ENCODE data around the gene NXN. TPM values are rescaled to one million over a fixed set of nuclear protein-coding genes. Genes with fewer than 3 reads are reported as not detected.

Gene NXN
- total RNA-seq, 6 experiments from 2014 or later: 2.7 to 9.5 (median 8.0) TPM

- intact Hi-C loops (cut with DNase I): no loop called here
- Histone ChIP-seq H3K9me3 (no peaks in the 10 kb centered on the region), H3K4me1 (peaks cover 0 to 8% (median 0%) of the 10 kb centered on the region in 4 donors), H3K36me3 (no peaks in the 10 kb centered on the region), H3K27ac (no peak overlapping the region), H3K27me3 (no peaks in the 10 kb centered on the region), H3K4me3 (no peak overlapping the region)
- no peak for DNase-seq
- ATAC-seq: no peak
- TF ChIP-seq POLR2A (IDR thresholded peaks at IDR 0.05) (no peak), CTCF (IDR thresholded peaks at IDR 0.05) (no peak)
- WGBS (ENCODE audit: insufficient coverage, low coverage, low lambda C conversion rate, missing lambda C conversion rate): 18% methylated on average over 8 of the region's 8 CpGs
Observed at GRCh38 chr17:864315-864714, 115.3 kb downstream of the NXN start.

- no peak for TF ChIP-seq POLR2A (IDR thresholded peaks at IDR 0.05)
- no peak for TF ChIP-seq CTCF (IDR thresholded peaks at IDR 0.05)
- H3K4me3 ChIP-seq: no peak overlapping the region
- H3K9me3 ChIP-seq: no peaks in the 10 kb centered on the region
- H3K36me3 ChIP-seq: no peaks in the 10 kb centered on the region
- intact Hi-C loops (cut with DNase I): no loop called here
- H3K27me3 ChIP-seq: no peaks in the 10 kb centered on the region
- no peak overlapping the region for H3K27ac ChIP-seq
- DNase-seq (no peak), ATAC-seq (no peak)
- H3K4me1 ChIP-seq: peaks cover 0 to 8% (median 0%) of the 10 kb centered on the region in 4 donors
- WGBS (ENCODE audit: insufficient coverage, low coverage, low lambda C conversion rate, missing lambda C conversion rate): 93% methylated on average over 19 of the region's 23 CpGs
Observed at GRCh38 chr17:863880-864279, 115.7 kb downstream of the NXN start.

- Histone ChIP-seq H3K27ac (no peak overlapping the region), H3K4me1 (peaks cover 0 to 8% (median 0%) of the 10 kb centered on the region in 4 donors), H3K4me3 (no peak overlapping the region), H3K36me3 (no peaks in the 10 kb centered on the region), H3K27me3 (no peaks in the 10 kb centered on the region), H3K9me3 (no peaks in the 10 kb centered on the region)
- WGBS (ENCODE audit: insufficient coverage, low coverage, low lambda C conversion rate, missing lambda C conversion rate): 50% methylated on average over 5 of the region's 7 CpGs
- no peak for TF ChIP-seq CTCF (IDR thresholded peaks at IDR 0.05)
- no peak for TF ChIP-seq POLR2A (IDR thresholded peaks at IDR 0.05)
- DNase-seq (no peak), ATAC-seq (no peak)
- intact Hi-C loops (cut with DNase I): no loop called here
Observed at GRCh38 chr17:862582-862981, 117.0 kb downstream of the NXN start.

- TF ChIP-seq POLR2A (IDR thresholded peaks at IDR 0.05) (no peak), CTCF (IDR thresholded peaks at IDR 0.05) (no peak)
- intact Hi-C loops (cut with DNase I): no loop called here
- Histone ChIP-seq H3K4me1 (peaks cover 0 to 8% (median 0%) of the 10 kb centered on the region in 4 donors), H3K27ac (peak overlapping the region in 2 of 3 donors; percentile 32 to 61), H3K27me3 (no peaks in the 10 kb centered on the region), H3K4me3 (no peak overlapping the region), H3K9me3 (no peaks in the 10 kb centered on the region), H3K36me3 (no peaks in the 10 kb centered on the region)
- 72% methylated on average over 7 of the region's 9 CpGs for WGBS (ENCODE audit: insufficient coverage, low coverage, low lambda C conversion rate, missing lambda C conversion rate)
- no peak for ATAC-seq
- no peak for DNase-seq
Observed at GRCh38 chr17:861364-861763, 118.2 kb downstream of the NXN start.

- TF ChIP-seq CTCF (IDR thresholded peaks at IDR 0.05) (no peak), POLR2A (IDR thresholded peaks at IDR 0.05) (no peak)
- Histone ChIP-seq H3K4me3 (no peak overlapping the region), H3K9me3 (no peaks in the 10 kb centered on the region), H3K27ac (peak overlapping the region in 2 of 3 donors; percentile 32 to 61), H3K36me3 (no peaks in the 10 kb centered on the region), H3K27me3 (no peaks in the 10 kb centered on the region), H3K4me1 (peaks cover 0 to 12% (median 1%) of the 10 kb centered on the region in 4 donors)
- intact Hi-C loops (cut with DNase I): no loop called here
- ATAC-seq: peak; percentile 68 to 93 (median 86)
- DNase-seq: no peak
- 49% methylated on average over 5 of the region's 5 CpGs for WGBS (ENCODE audit: insufficient coverage, low coverage, low lambda C conversion rate, missing lambda C conversion rate)
Observed at GRCh38 chr17:860805-861204, 118.8 kb downstream of the NXN start.
